Activated CD8-positive, alpha-beta T cell treated with anti-CD3 and anti-CD28 coated beads for 36 hours (primary cell): Measurements from ENCODE around the gene B3GNT4. TPM values are rescaled to one million over a fixed set of nuclear protein-coding genes. Genes with fewer than 3 reads are reported as not detected.
A peak's percentile ranks its signal among the peaks of the same experiment; 100 is the strongest.
"Not testable (repeated sequence)": the region's sequence is repeated elsewhere in the genome, so short reads cannot be mapped to it uniquely, and the experiment has no call there.

ENCODE experiments used
- ATAC-seq: fragments of 200-7000 bp; cut with Tn5 transposase; one replicate; pipeline ENCODE4 v1.10.0; 2021; ENCODE audit warnings: mild to moderate bottlenecking, moderate library complexity
- CTCF ChIA-PET: fragments of 350-600 bp; sonication (Branson Sonifier 250); formaldehyde crosslinking; loops from one replicate; lab custom pipeline; 2021; ENCODE audit warnings: antibody characterized with exemption; lab: Charles Lee
- POLR2A ChIA-PET: fragments of 350-600 bp; sonication (Branson Sonifier 250); formaldehyde crosslinking; loops from one replicate; lab custom pipeline; 2021; ENCODE audit warnings: antibody characterized with exemption; lab: Charles Lee
- DNase-seq: peaks from one replicate; pipeline ENCODE4 v3.0.0-alpha.2; 2020
- H3K27ac Mint-ChIP-seq: one replicate; pipeline ENCODE4 v1.8.0; 2021; ENCODE audit warnings: mild to moderate bottlenecking, mixed read lengths
- H3K27me3 Mint-ChIP-seq: one replicate; pipeline ENCODE4 v1.8.0; 2021; ENCODE audit warnings: mixed read lengths
- H3K36me3 Mint-ChIP-seq: one replicate; pipeline ENCODE4 v1.8.0; 2021; ENCODE audit warnings: low read depth, mixed read lengths
- H3K4me1 Mint-ChIP-seq: one replicate; pipeline ENCODE4 v1.8.0; 2021; ENCODE audit warnings: low read depth, mixed read lengths
- H3K4me3 Mint-ChIP-seq: one replicate; pipeline ENCODE4 v1.8.0; 2021; ENCODE audit warnings: mild to moderate bottlenecking, moderate library complexity, mixed read lengths
- H3K9me3 Mint-ChIP-seq: one replicate; pipeline ENCODE4 v1.8.0; 2021; ENCODE audit warnings: mixed read lengths
- intact Hi-C: fragments of 100-400 bp; cut with micrococcal nuclease; formaldehyde crosslinking; loops from one replicate; pipeline ENCODE4 v1.10.0; 2022
- total RNA-seq, 2 experiments: library from RNA; stranded (reverse); gene quantifications; one replicate each; pipeline ENCODE4 v1.2.3, GENCODE V29; 2021
- TF ChIP-seq, protein P1 (sequence below): fragments of 200-600 bp; IDR thresholded peaks from one replicate; pipeline ENCODE4 v1.8.0; 2022; ENCODE audit warnings: antibody characterized with exemption, mild to moderate bottlenecking

B3GNT4 gene
- total RNA-seq, 2 experiments from 2014 or later = 3.6 to 5.1 TPM

DNA sequence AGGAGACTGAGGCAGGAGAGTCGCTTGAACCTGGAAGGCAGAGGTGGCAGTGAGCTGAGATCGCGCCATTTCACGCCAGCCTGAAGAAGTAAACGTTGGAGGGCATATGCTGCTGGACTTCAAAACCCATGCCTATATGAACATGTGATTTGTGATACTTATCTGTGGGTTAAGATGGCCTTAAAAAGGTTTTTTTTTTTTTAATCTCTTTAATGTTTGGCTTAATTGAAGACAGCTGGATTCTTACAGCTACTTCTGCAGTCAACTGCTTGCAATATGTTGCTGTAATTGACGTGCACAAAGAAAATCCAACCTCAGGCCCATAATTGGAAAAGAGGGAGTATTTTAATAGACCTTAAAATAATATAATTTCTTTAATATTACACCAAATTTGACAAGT is 1.5 kb upstream of the B3GNT4 start:
- peaks cover 18% of the 10 kb centered on the region for H3K4me1 Mint-ChIP-seq
- ATAC-seq = no peak
- TF ChIP-seq, protein P1, sequence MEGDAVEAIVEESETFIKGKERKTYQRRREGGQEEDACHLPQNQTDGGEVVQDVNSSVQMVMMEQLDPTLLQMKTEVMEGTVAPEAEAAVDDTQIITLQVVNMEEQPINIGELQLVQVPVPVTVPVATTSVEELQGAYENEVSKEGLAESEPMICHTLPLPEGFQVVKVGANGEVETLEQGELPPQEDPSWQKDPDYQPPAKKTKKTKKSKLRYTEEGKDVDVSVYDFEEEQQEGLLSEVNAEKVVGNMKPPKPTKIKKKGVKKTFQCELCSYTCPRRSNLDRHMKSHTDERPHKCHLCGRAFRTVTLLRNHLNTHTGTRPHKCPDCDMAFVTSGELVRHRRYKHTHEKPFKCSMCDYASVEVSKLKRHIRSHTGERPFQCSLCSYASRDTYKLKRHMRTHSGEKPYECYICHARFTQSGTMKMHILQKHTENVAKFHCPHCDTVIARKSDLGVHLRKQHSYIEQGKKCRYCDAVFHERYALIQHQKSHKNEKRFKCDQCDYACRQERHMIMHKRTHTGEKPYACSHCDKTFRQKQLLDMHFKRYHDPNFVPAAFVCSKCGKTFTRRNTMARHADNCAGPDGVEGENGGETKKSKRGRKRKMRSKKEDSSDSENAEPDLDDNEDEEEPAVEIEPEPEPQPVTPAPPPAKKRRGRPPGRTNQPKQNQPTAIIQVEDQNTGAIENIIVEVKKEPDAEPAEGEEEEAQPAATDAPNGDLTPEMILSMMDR = no peak
- CTCF ChIA-PET = interaction anchor here (1.2 kb wide), 1 partner anchor 147 kb away, joined by 5 read pairs; no protein-coding TSS in a partner anchor
- no peak overlapping the region for H3K27ac Mint-ChIP-seq
- H3K36me3 Mint-ChIP-seq = peaks cover 4% of the 10 kb centered on the region
- peaks cover 21% of the 10 kb centered on the region for H3K27me3 Mint-ChIP-seq
- H3K4me3 Mint-ChIP-seq = no peak overlapping the region
- POLR2A ChIA-PET = interaction anchor here (0.6 kb wide), 1 partner anchor 50 kb away, joined by 3 read pairs; no protein-coding TSS in a partner anchor
- no peaks in the 10 kb centered on the region for H3K9me3 Mint-ChIP-seq
- intact Hi-C loops = no loop called here
- no peak for DNase-seq

DNA sequence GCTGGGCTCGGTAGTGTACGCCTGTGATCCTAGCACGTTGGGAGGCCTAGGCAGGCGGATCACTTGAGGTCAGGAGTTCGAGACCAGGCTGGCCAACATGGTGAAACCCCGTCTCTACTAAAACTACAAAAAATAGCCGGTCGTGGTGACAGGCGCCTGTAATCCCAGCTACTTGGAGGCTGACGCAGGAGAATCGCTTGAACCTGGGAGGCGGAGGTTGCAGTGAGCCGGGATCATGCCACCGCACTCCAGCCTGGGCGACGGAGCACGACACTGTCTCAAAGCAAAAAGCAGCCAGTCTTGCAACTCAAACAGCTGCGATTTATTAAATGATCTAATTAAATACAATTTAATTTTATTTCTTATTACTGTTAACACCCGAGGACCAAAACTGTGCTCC is 698 bp upstream of the B3GNT4 start:
- Mint-ChIP-seq H3K4me1 (peaks cover 16% of the 10 kb centered on the region), H3K4me3 (peak overlapping the region; percentile 75), H3K27me3 (peaks cover 21% of the 10 kb centered on the region)
- ATAC-seq, H3K36me3 Mint-ChIP-seq, DNase-seq, H3K27ac Mint-ChIP-seq, intact Hi-C loops, H3K9me3 Mint-ChIP-seq: not testable (repeated sequence)
- CTCF ChIA-PET = interaction anchor here (0.9 kb wide), 1 partner anchor 31 kb away, joined by 3 read pairs; no protein-coding TSS in a partner anchor
- POLR2A ChIA-PET = interaction anchor here (1.3 kb wide), 1 partner anchor 98 kb away, joined by 3 read pairs; no protein-coding TSS in a partner anchor

DNA sequence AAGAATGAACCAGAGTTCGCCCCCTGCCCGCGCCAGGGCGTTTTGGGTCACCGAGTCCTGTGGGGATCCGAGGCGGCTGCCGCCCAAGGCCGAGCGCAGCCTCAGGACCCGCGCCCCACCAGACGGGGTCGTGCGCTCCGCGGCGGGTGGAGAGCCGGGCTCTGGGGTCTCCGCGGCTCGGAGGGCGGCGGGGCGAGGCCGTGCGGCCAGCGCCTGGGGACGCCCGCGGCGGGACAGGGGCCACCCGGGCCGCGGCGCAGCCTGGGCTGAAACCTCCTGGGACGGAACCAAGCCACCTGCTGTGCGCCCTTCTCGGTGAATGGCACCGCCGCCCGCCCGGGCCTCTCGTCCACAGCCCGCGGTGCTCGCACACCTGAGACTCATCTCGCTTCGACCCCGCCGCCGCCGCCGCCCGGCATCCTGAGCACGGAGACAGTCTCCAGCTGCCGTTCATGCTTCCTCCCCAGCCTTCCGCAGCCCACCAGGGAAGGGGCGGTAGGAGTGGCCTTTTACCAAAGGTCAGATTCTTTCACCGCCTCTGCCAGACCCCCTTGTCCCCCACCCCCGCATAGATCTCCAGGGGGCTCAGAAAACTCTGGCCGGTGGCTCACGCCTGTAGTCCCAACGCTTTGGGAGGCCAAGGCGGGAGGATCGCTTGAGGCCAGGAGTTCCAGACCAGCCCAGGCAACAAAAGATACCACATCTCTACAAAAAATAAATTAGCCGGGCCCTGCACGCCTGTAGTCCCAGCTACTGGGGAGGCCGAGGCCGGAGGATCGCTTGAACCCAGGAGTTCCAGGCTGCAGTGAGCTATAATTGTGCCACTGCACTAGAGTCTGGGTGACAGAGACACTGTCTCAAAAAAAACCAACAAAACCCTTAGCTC is 901 bp downstream of the B3GNT4 start:
- POLR2A ChIA-PET = interaction anchor here (0.7 to 2.0 kb wide), 2 partner anchors 11 to 22 kb away, joined by 3 to 7 read pairs; partner anchors contain the start of gene DIABLO
- CTCF ChIA-PET = interaction anchor here (2.4 kb wide), 1 partner anchor 13 kb away, joined by 11 read pairs; no protein-coding TSS in a partner anchor

DNA sequence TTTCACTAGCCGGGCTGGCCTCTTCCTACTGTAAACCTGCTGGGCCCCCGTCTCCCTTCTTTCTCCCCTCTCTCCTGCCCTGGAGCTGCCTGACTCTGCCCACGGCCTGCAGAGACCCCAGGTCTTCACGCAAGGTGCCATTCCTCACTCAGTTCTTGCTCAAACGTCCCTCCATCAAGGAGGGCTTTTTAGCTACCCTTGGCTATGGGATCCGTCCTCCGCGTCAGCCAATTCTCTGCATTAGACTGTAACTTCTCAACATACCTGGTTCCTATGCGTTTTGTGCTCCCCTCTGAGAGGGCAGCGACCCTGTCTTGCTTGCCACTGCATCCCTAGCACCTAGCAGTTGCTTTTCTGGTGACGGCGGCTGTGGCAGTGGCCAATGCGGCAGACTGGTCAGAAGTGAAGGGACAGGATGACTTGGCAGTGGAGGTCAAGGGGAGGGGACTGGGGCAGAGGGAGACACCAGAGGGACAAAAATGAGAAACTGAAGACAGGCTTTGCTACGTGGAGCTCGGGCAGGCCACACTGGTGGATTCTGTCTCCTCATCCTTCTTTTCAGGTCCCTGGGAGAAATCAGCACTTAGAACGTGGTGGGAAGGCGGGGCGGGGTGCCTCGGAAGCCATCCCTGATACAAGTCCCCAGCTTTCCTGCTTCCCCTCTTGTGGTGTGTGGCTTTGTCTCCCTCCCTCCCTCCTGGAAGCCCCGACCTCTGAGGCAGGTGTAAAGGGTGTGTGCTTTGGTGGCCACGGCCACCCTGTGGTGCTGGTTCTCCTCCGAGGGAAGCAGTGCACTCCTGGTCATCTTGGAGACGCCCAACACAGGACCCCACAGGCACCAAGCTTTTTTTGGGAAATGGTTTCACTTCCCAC is 1.8 kb downstream of the B3GNT4 start:
- intact Hi-C loops = no loop called here
- peaks cover 17% of the 10 kb centered on the region for H3K36me3 Mint-ChIP-seq
- DNase-seq (no peak), ATAC-seq (no peak)
- TF ChIP-seq, protein P1 = no peak
- CTCF ChIA-PET = interaction anchor here (1.4 to 2.4 kb wide), 2 partner anchors 11 to 14 kb away, joined by 3 to 11 read pairs; no protein-coding TSS in a partner anchor
- H3K27me3 Mint-ChIP-seq = peaks cover 18% of the 10 kb centered on the region
- H3K4me3 Mint-ChIP-seq = peak overlapping the region; percentile 66
- H3K9me3 Mint-ChIP-seq = no peaks in the 10 kb centered on the region
- POLR2A ChIA-PET = interaction anchor here (0.7 to 2.0 kb wide), 6 partner anchors 10 to 74 kb away, joined by 3 to 7 read pairs (median 3); partner anchors contain the start of gene DIABLO
- H3K27ac Mint-ChIP-seq = no peak overlapping the region
- H3K4me1 Mint-ChIP-seq = peaks cover 14% of the 10 kb centered on the region

More for the DNA sequence above, 901 bp downstream of the B3GNT4 start:
- peaks cover 18% of the 10 kb centered on the region for H3K27me3 Mint-ChIP-seq
- peaks cover 10% of the 10 kb centered on the region for H3K36me3 Mint-ChIP-seq
- TF ChIP-seq, protein P1 = no peak
- peak; percentile 28 for ATAC-seq
- H3K27ac Mint-ChIP-seq = peak overlapping the region; percentile 25
- intact Hi-C loops = no loop called here
- peaks cover 14% of the 10 kb centered on the region for H3K4me1 Mint-ChIP-seq
- peak overlapping the region; percentile 66 for H3K4me3 Mint-ChIP-seq
- H3K9me3 Mint-ChIP-seq = no peaks in the 10 kb centered on the region
- DNase-seq = peak; percentile 52
